HG02885 (cell line): ENCODE measurements around the gene FOXP2.
"Not testable (repeated sequence)": the region's sequence is repeated elsewhere in the genome, so short reads cannot be mapped to it uniquely, and the experiment has no call there.

Experiments used
- ATAC-seq: cut with Tn5 transposase; IDR thresholded peaks from one replicate; pipeline ENCODE4 v1.9.1; 2021; ENCODE audit warnings: mild to moderate bottlenecking; ENCODE audit not compliant: unreplicated experiment, poor library complexity

FOXP2 gene

GRCh38 chr7:114414156-114415063 lies at the start of gene FOXP2:
Gene FOXP2, plus strand, starts transcription at chr7:114414815. Its CDS starts 11,697 bp downstream, at chr7:114426512.
- no peak for ATAC-seq

GRCh38 chr7:114365791-114366190 lies 48.8 kb upstream of the FOXP2 start:
- no peak for ATAC-seq

GRCh38 chr7:114368492-114368891 lies 46.1 kb upstream of the FOXP2 start:
- ATAC-seq = no peak

- no peak for ATAC-seq
These were observed 45.3 kb upstream of the FOXP2 start for GRCh38 chr7:114369294-114369693.

- no peak for ATAC-seq
These were observed 42.0 kb upstream of the FOXP2 start for GRCh38 chr7:114372619-114373018.

GRCh38 chr7:114375907-114376306 lies 38.7 kb upstream of the FOXP2 start:
- ATAC-seq = no peak

- ATAC-seq = not testable (repeated sequence)
These were observed 30.7 kb upstream of the FOXP2 start for GRCh38 chr7:114383946-114384345.

- not testable (repeated sequence) for ATAC-seq
These were observed 30.3 kb upstream of the FOXP2 start for GRCh38 chr7:114384346-114384745.

- no peak for ATAC-seq
These were observed 26.6 kb upstream of the FOXP2 start for GRCh38 chr7:114388021-114388420.

- no peak for ATAC-seq
These were observed 21.9 kb upstream of the FOXP2 start for GRCh38 chr7:114392686-114393085.

- no peak for ATAC-seq
These were observed 11.6 kb upstream of the FOXP2 start for GRCh38 chr7:114402876-114403635.

- ATAC-seq = peak; percentile 90
These were observed 9.2 kb upstream of the FOXP2 start for GRCh38 chr7:114405427-114405826.

- no peak for ATAC-seq
These were observed 4.9 kb upstream of the FOXP2 start for GRCh38 chr7:114409750-114410149.

- no peak for ATAC-seq
These were observed 2.1 kb upstream of the FOXP2 start for GRCh38 chr7:114412548-114412947.

- ATAC-seq = no peak
These were observed 857 bp upstream of the FOXP2 start for GRCh38 chr7:114413761-114414155.

- no peak for ATAC-seq
These were observed 712 bp downstream of the FOXP2 start for GRCh38 chr7:114415064-114415989.

- ATAC-seq = no peak
These were observed 1.7 kb downstream of the FOXP2 start for GRCh38 chr7:114416129-114416990.

GRCh38 chr7:114417290-114417689 lies 2.7 kb downstream of the FOXP2 start:
- ATAC-seq = no peak

GRCh38 chr7:114418117-114418516 lies 3.5 kb downstream of the FOXP2 start:
- ATAC-seq = no peak
